ENCODE data around the gene SBK3.

DNA sequence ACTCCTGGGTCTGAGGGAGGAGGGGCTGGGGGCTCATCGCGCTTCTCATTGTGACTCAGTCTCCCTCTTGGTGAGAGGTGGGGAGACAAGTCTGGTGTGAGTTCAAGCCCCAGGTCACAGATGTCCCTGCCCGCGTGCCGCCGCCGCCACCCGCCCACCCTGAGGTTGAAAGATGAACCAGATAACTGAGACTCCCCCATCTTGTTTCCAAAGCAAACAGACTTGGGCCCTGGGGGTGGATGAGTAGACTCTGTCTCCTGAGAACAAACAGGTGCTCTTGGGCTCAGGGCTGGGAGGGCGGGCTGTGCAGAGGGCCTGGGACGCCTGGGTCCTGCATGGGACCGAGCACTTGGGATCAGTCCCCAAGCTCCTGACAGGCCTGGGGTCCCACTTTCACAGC lies 9.0 kb downstream of the SBK3 start:
- TF ChIP-seq, protein P1, sequence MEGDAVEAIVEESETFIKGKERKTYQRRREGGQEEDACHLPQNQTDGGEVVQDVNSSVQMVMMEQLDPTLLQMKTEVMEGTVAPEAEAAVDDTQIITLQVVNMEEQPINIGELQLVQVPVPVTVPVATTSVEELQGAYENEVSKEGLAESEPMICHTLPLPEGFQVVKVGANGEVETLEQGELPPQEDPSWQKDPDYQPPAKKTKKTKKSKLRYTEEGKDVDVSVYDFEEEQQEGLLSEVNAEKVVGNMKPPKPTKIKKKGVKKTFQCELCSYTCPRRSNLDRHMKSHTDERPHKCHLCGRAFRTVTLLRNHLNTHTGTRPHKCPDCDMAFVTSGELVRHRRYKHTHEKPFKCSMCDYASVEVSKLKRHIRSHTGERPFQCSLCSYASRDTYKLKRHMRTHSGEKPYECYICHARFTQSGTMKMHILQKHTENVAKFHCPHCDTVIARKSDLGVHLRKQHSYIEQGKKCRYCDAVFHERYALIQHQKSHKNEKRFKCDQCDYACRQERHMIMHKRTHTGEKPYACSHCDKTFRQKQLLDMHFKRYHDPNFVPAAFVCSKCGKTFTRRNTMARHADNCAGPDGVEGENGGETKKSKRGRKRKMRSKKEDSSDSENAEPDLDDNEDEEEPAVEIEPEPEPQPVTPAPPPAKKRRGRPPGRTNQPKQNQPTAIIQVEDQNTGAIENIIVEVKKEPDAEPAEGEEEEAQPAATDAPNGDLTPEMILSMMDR (IDR thresholded peaks at IDR 0.05) = no peak
- TF ChIP-seq POLR2A (IDR thresholded peaks at IDR 0.05) = no peak

Data from testis (tissue), 2 donors.